Measurements from ENCODE around the gene DSCAM.

DNA sequence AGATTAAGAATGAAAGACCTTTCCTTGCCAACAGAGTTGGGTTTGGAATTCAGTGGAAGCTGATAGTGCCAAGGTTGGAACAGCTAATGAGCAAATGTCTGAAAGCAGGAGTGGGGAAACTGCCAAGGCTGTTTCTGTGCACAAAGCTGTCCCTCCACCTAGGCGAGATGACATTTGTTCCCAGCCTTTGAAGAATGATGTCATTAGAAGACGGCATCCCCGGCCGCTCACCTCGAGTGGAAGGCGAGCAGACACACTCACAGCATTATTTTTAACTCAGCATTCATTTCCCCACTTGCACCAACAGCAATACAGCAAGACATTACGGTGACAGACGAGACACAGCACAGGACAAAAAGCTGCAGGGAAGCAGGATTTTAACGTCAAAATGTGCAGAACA, 515.8 kb downstream of the DSCAM start:
- TF ChIP-seq CTCF (IDR thresholded peaks at IDR 0.05) (no peak), USF2 (CRISPR knock-in tag; IDR thresholded peaks at IDR 0.05) (no peak), TCF7 (CRISPR knock-in tag; IDR thresholded peaks at IDR 0.05; ENCODE audit: low read depth) (no peak), ATF1 (CRISPR knock-in tag; IDR thresholded peaks at IDR 0.05) (no peak), ZNF219 (CRISPR knock-in tag; IDR thresholded peaks at IDR 0.05; ENCODE audit: borderline replicate concordance) (no peak)
